ENCODE measurements around the gene SLC44A3.

The SLC44A3 gene

DNA sequence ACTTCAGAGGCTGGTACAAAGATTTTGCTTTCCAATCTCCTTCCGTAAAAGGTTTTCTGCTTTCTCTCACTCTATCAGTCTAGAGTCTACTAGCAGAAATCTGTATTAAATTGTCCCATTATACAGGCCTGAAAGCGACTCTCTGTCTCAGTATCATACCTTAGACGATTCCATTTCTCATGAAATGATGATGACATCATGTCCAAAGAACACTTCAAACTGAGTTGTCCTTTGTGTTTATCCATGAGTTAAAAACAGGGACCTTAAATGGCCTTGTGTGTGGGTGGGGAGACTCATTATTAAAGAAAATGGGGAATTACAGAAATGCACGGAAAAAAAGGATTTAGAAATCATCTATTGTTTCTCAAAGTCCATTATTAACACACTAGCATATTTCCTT, 21.0 kb upstream of the SLC44A3 start:
- no peak overlapping the region for H3K27ac ChIP-seq
- no peak for TF ChIP-seq ZFX (IDR thresholded peaks at IDR 0.05)
- TF ChIP-seq, protein P1, sequence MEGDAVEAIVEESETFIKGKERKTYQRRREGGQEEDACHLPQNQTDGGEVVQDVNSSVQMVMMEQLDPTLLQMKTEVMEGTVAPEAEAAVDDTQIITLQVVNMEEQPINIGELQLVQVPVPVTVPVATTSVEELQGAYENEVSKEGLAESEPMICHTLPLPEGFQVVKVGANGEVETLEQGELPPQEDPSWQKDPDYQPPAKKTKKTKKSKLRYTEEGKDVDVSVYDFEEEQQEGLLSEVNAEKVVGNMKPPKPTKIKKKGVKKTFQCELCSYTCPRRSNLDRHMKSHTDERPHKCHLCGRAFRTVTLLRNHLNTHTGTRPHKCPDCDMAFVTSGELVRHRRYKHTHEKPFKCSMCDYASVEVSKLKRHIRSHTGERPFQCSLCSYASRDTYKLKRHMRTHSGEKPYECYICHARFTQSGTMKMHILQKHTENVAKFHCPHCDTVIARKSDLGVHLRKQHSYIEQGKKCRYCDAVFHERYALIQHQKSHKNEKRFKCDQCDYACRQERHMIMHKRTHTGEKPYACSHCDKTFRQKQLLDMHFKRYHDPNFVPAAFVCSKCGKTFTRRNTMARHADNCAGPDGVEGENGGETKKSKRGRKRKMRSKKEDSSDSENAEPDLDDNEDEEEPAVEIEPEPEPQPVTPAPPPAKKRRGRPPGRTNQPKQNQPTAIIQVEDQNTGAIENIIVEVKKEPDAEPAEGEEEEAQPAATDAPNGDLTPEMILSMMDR (conservative IDR thresholded peaks at IDR 0.05) = no peak

GRCh38 chr1:94801919-94802546, 18.1 kb upstream of the SLC44A3 start:
- peak overlapping the region; percentile 45 for H3K27ac ChIP-seq
- no peak for TF ChIP-seq ZFX (IDR thresholded peaks at IDR 0.05)
- TF ChIP-seq, protein P1 (conservative IDR thresholded peaks at IDR 0.05) = peak; percentile 84

DNA sequence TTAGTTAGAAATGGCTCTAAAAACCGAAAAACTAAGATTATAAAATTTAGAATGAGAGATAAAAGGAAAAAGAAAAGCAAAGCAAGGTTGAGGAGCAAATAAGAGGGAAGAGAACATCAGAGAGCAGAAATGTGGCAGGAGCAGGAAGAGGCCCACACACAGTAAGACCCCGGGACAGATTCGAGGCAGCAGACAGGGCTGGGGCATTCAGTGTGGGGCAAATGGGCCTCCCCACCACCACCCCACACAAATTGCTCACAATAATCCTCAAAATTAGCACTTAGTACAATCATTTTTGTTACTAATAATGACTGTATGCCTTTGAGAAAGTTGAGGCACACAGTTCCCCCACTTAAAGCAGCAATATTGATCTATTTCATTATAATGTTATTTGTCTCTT, 17.1 kb upstream of the SLC44A3 start:
- TF ChIP-seq, protein P1 (conservative IDR thresholded peaks at IDR 0.05) = no peak
- no peak for TF ChIP-seq ZFX (IDR thresholded peaks at IDR 0.05)
- no peak overlapping the region for H3K27ac ChIP-seq

GRCh38 chr1:94803517-94804441, 16.4 kb upstream of the SLC44A3 start:
- H3K27ac ChIP-seq = no peak overlapping the region

DNA sequence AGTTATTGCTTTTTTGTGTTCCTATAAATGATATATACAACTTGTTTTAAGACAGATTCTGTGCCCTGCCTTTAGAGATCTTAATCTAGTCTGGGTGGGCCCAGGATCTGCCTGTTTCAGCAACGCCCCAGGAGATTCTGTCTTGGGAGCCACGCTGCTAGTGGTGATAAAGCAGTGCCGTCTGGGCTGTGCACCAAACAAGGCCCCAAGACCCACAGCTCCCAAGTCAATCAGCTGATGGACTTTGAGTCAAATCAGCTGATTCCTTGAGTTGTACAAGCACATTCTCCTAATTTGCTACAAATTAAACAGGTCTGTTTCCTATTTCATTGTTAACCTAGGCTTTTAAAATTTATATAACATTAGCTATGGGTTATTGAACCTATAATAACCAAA, 15.7 kb upstream of the SLC44A3 start:
- no peak overlapping the region for H3K27ac ChIP-seq
- TF ChIP-seq ZFX (IDR thresholded peaks at IDR 0.05) = no peak
- TF ChIP-seq, protein P1 (conservative IDR thresholded peaks at IDR 0.05) = no peak

More at GRCh38 chr1:94803517-94804441, 16.4 kb upstream of the SLC44A3 start:
- no peak for TF ChIP-seq ZFX (IDR thresholded peaks at IDR 0.05)
- TF ChIP-seq, protein P1 (conservative IDR thresholded peaks at IDR 0.05) = no peak

GRCh38 chr1:94805912-94806311, 14.2 kb upstream of the SLC44A3 start:
- TF ChIP-seq ZFX (IDR thresholded peaks at IDR 0.05) = no peak
- TF ChIP-seq, protein P1 (conservative IDR thresholded peaks at IDR 0.05) = peak; percentile 99
- H3K27ac ChIP-seq = no peak overlapping the region

GRCh38 chr1:94806441-94806871, 13.7 kb upstream of the SLC44A3 start:
- H3K27ac ChIP-seq = no peak overlapping the region
- TF ChIP-seq, protein P1 (conservative IDR thresholded peaks at IDR 0.05) = no peak
- no peak for TF ChIP-seq ZFX (IDR thresholded peaks at IDR 0.05)

Data from C4-2B (cell line).